HuH-7.5 (cell line): ENCODE data around the gene PARD6A.
"Not testable (repeated sequence)": the region's sequence is repeated elsewhere in the genome, so short reads cannot be mapped to it uniquely, and the experiment has no call there.

Source experiments
- DNase-seq: peaks from one replicate; pipeline ENCODE4 v3.0.0; 2011; ENCODE audit warnings: low spot score

Gene PARD6A

DNA sequence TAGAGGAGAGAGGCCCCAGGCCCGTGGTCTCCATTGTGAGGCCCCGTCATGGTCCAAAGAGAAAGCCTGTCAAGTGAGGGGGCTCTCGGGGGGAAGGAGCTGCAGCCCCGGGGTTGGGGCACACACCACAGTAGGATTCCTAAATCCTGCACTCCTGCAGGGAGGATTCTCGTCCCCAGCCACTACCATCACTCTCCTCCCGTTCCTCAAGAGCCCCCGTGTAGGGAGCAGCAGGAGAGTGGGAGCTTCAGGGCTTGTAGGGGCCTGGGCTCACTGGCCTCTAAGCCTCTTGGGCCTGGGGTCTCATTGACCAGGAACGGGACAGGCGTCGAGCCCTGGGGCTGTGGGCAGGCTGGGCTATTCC lies 6.7 kb downstream of the PARD6A start:
- no peak for DNase-seq

DNA sequence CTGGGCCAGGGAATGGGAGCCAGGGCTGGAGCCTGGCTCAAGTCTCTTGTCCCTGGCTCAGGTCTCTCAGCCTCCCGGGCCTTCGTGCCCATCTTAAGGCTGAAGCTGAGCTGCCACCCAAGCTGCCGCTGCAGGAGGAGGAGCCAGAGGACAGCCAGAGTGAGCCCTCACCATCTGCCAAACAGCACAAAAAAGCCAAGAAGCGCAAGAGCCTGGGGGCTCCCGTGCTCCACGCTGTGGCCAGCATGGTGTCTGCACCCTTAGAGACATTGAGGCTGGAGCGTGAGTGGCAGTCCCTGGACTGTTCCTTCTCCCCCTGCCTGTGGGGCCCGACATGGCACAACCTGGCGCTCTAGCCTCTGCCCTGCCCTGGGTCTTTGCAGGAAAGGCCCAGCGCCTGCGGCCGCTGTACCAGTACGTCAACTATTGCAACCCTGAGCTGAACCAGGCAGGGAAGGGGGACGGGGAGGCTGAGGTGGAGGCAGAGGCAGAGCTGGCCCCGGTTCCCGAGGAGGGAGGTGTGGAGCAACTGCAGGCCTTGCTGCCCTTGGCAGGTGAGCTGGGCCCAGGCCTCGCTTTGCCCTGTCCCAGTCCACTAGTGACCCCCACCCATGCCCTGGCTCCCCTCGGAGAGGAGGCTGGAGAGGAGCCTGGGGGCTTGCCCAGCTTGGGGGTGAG lies 7.2 kb downstream of the PARD6A start:
- peak; percentile 99 for DNase-seq

DNA sequence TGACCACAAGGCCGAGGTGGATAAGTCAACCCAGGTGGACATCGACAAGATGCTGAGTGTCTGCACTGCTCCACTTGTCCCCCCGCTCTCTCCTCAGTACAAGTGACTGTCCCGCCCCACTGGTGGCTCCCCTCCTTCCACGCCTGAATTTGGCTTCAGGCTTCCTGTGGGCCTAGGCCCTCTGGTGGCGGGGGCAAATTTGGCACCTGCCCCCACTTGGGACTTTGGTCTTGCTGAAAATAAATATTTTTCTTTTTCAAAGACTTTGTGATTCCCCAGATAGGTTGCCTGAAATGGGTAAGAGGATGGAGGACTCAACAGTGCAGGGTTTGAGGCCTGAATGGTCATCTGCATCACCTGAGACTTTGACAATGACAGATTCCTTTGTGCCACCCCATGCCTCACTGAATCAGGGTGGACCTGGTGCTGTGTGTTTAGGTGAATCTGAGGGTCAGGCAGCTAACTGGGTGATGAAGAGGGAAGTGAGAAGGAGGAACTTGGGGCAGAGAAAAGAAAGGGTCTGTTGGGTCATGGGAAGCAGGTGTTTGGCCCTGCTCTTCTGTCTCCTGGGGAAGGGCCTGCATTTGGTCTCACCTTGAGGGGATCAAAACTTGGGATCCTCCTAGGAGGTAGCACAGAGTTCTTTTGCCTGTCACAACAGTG lies 7.9 kb downstream of the PARD6A start:
- DNase-seq: peak; percentile 24

DNA sequence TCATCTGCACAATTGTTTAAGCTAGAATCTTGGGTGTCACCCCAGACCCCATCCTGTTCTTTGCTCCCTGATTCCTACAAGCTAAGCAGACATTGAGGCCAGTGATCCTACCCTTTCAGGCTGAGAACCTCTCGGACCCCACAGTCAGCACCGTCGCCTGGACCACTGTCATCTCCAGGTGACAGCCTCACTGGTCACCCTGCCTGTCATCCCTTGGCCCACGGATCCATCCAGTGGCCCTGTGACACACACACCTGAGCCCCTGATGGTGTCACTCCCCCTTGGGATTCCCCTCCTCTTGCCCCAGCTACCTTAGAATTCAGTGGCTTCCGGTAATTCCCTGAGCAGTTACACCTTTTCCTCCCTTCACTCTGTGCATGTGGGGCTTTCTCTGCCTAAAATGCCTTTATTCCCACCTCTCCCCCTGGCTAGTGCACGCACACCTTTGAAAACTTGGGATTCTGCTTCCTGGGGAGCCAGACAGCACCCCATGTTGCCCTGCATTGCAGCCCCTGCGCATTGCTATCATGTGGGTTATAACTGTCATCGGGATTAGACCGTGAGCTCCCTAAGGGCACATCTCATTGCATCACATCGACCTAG lies 8.8 kb downstream of the PARD6A start:
- no peak for DNase-seq

DNA sequence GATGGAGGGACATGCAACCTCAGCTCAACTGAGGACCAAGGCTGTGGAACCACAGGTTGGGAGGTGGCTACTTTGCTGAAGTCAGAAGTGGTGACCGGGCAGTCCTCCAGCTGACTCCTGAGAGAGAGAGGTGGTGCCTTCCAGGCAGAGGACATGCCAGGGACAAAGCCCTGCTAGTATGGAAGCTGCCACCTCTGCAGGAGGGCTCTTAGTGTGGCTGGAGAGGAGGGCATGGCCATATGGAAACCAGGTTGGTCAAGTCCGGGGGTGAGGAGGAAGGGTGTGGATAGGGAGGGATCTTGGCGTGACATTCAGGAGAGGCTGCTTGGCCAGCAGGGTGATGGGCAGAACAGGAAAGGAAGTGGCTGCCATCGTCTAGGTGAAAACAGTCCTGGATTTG lies 11.5 kb downstream of the PARD6A start:
- no peak for DNase-seq

DNA sequence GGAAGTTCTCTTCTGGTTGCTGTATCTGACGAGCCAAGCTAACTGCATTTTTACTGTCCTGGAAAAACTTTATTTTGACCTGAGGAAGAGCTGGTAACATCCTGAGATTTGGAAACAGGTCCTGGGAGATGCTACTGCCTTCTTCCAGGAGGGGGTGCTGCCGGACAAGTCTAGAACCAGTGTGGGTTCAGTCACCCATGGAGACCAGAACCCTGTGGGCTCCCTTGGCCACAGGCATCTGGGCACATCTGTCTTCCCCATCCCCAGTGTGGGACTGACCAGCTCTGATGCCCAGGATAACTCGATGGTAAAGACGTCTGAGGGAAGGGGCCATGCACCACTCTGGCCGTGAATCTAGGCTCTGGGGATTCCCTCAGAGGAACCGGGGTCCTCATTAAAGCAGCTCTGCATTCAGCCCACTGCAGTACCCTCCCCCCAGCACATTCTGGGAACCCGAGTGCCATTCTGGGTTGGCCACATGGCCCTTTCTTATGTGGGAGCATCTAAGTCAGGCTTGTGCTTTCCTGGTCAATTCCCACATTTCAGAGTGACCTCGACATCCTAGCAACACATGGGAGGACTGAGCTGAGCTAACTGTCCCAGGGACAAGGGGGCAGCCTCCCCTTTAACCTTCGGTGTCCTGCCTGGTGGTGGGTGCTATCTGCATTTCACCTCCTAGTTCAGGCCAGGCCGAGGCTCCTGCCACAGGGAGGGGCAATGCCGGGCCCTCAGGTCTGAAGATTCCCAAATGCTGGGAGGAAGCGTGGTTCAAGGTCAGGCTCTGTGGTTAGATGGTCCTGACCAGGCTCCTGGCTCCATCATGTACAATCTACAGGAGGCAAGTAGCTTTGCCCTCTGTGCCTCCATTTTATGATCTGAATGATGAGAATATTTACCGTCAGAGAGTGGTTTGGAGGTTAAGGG lies 12.2 kb downstream of the PARD6A start:
- peak; percentile 83 for DNase-seq

DNA sequence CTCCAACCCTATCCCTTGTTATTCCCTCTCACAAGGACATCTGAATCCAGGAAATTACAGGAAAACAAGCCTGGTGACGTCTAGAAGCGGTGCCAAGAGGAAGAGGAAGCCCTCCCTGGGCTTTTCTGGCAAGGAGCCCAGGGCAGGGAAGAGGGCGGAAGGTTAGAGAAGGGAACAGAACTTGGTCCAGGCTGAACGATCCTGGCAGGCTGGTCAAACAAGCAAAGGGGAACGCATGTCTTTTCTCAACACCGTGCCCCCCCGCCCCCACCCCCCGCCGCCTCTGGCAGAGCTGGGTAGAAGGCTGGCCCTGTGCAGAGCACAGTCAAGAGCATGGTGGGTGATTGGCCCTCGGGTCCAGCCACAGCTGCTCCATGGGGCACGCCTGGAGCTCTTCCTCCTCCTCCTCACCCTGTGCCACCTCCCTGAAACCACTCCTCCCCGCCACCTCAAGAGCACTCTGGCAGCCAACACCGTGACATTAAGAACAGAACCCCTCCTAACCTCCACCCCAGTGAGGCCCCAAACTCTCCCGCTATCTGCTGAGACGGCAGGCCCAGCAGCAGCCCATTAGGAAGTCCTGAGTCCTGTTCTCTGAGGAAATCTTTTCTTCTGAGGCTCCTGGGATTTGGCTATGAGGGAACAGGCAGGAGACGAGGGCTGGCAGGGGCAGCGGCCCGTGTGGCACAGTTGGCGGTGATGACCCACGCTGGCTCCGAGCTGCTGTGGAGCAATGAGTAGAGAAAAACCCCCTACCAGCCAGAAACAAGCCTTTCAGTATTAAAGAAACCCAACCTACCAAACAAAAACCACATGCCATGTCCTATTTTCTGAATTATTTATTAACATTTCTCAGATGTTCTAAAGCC lies 13.2 kb downstream of the PARD6A start:
- no peak for DNase-seq

DNA sequence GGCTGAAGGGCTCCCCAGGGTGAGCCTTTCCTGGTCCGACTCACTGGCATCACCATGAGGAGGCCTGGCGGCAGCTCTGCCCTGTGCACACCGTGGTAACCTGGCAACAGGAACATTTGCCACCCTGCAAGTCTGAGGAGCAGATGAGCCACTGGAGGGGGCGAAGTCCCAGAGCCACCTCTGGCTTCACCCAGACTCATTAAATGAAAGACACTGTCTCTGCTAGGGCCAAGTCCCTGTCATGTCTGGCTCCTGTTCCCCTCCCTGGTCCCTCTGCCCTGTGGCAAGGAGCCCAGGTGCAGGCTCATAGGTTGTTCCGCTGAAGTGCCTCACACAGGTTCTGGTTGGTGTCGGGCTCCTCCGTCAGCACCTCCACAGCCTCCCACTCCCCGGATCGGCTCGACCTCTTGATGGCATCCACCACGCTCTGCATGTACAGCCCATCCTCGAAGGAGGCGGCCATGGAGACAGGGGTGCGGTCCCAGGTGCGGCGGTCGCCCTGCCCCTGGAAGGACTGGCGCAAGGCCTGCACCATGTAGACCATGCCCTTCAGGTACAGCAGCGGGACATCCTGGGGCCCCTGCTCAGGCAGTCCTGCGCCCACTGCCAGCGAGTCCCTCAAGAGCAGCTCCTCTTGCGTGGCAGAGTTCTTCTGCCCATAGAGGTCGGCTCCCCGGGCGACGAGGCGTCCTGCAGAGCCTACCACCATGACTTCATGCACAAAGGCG lies 14.3 kb downstream of the PARD6A start:
- DNase-seq: no peak

DNA sequence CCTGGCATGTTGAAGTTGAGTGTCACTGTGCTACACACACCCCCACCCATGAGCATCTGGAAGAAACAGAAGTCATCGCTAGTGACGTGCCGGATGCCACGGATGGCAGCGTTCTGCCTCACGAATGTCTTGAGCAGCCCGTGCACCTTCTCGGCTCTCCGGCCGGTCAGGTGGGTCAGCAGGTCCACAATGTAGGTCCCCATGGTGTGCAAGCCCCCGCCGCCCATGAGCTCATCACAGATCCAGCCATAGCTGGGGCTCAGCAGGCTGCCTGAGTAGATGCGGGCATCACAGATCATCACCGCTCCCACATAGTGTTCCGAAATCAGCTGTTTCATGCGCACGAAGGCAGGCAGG lies 14.8 kb downstream of the PARD6A start:
- DNase-seq: no peak

DNA sequence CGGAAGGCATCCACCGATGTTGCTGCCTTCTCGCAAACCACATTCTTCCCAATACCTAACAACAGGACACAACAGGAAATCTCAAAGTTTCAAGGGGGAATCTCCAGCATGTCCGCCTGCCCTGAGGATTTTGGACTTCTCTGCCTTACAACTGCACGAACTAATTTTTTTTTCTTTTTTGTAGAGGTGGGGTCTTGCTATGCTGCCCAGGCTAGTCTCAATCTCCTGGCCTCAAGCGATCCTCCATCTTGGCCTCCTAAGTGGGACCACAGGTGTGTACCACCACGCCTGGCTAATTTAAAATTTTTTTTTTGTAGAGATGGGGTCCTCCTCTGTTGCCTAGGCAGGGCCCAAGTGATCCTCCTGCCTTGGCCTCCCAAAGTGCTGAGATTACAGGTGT lies 15.2 kb downstream of the PARD6A start:
- DNase-seq: no peak

DNA sequence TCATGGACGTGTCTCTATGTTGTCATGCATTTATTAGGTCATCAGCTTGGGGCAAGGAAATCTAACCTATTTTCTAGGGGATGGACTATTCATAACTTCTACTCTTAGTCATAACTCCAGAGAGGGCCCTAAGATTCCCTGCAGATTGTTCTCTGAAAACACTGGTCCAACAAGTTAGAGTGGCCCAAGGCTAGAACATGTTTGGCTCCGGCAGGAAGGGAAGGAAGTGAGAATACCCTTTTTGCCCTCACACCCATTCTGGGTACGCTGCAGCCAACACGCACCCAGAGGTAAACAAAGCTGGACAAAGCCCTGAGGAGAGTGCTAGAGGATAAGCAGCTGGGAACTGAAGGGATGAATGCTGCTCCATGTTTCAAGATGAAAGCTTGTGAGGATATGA lies 15.8 kb downstream of the PARD6A start:
- no peak for DNase-seq

DNA sequence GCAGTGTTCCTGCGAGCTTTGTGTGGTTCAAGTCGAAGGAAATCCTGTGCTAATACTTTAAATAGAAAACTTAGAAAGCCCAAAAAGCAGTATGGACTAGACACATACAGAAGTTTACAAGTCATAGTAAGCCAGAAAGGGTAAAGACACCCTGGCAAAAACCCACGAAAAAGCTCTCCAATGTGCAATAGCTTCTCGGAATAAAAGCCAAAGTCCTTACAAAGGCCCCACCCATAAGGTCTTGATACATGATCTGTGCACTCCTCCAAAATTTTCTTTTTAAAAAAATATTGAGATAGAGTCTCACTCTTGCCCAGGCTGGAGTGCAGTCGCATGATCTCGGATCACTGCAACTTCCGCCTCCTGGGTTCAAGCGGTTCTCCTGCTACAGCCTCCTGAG lies 16.2 kb downstream of the PARD6A start:
- DNase-seq: no peak

DNA sequence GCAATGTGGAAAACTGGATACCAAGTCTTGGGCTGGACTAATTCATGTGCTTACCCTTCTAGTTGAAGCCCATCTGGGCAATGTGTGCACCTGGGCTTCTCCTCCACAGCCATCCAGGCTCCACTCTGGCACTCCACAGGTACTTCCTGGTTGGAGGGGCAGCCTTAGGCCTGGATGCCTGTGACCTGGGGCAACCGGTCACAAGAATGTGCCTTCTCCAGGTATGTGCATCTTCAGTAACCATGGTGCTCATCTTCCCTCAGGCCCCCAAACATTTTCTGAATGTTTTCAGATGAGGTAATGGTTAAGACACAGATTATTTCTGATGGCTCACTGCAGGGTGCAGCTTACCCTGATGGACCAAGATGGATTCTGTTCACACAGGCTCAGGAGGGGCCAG lies 17.0 kb downstream of the PARD6A start:
- no peak for DNase-seq

DNA sequence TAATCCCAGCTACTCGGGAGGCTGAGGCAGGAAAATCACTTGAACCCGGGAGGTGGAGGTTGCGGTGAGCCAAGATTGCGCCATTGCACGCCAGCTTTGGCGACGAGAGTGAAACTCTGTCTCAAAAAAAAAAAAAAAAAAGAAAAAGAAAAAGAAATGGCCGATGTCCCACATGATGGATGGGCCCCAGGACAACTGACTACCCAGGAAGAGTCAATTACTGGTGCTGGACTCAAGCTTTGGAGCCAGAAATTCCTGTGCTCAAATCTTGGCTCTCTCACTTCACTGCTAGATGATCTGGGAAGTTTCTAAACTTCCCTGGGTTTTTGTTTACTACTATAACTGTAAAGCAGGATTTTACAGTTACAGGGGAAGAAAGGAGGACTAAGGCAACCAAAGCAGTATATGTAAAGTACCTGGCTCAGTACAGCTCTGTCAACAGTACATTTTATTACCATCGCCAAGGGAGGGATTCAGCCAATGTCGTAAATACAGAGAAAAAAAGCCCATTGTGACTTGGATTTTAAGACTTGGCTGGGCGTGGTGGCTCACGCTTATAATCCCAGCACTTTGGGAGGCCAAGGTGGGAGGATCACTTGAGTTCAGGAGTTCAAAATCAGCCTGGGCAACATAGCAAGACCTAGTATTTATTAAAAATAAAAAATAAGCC lies 17.7 kb downstream of the PARD6A start:
- no peak for DNase-seq

DNA sequence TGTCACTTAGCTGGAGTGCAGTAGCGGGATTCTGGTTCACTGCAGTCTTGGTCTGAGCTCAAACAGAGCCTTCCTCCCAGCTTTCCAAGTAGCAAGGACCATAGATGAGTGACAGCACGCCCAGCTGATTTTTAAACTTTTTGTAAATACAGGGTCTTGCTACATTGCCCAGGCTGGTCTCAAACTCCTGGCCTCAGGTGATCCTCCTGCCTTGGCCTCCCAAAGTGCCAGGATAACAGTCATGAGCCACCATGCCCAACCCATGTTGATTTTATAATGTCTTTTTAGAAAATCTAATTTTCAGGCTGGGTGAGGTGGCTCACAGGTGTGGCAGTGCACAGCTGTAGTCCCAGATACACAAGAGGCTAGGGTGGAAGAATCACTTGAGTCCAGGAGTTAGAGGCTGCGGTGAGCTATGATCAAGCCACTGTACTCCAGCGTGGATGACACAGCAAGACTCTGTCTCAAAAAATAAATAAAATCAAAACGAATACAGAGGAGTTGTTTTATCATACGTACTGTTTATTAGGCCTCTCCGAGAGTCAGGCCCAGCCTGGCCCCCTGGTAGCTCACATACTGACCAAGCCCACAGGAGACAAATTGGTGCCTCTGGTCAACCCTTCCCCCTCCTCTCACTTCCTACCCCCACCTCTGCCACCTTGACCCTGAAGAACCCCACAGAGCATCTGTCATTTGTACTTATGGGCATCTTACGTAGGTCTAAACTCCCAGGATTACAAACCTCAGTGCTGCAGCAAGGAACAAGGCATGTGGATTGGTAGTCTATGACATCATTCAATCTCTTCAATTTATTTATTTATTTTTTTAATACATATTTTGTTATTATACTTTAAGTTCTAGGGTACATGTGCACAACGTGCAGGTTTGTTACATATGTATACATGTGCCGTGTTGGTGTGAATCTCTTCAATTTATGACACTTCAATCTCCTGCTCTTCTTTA lies 19.5 kb downstream of the PARD6A start:
- DNase-seq: no peak

DNA sequence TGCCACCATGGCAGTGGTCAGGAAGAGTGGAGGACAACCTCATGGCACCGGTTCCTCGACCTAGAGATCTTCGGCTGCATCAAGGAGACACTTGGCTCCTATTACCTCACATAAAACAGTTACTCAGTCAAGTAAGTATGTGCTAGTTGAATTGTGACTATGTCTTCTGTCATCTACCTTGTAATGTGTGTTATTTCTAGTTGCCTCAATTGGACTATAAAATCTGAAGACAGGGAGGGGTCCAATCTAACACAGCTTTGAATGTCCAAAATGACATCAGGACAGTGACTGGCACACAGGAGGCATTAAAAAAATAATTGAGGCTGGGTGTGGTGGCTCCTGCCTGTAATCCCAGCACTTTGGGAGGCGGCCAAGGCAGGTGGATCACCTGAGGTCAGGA lies 23.0 kb downstream of the PARD6A start:
- no peak for DNase-seq

DNA sequence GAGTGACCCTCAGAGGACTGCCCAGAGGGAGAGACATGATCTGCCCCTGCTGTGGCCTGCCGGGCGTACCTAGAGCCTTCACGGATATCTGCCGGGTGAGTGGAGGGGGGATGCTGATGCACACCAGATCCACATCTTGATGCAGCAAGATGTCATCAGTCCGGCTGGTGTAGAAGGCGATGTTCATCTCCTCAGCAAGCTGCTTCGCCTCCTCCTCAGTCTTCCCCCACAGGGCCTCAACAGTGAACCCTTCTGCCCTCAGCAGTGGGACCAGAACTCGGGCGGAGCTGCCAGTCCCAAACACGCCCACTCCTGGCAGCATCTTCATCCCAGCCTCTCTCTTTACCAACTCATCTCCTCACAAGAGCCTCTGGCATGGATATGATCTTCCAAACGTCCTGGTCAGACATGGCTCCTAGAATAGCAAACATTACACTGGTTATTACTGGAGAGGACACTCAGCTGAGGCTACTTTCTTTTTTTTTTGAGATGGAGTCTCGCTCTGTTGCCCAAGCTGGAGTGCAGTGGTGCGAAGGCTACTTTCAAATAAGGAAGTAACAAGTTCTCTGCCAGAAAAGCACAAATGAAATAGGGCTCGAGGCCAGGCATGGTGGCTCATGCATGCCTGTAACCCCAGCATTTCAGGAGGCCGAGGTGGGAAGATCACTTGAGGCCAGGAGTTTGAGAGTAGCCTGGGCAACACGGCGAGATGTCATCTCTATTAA lies 24.8 kb downstream of the PARD6A start:
- DNase-seq: no peak

DNA sequence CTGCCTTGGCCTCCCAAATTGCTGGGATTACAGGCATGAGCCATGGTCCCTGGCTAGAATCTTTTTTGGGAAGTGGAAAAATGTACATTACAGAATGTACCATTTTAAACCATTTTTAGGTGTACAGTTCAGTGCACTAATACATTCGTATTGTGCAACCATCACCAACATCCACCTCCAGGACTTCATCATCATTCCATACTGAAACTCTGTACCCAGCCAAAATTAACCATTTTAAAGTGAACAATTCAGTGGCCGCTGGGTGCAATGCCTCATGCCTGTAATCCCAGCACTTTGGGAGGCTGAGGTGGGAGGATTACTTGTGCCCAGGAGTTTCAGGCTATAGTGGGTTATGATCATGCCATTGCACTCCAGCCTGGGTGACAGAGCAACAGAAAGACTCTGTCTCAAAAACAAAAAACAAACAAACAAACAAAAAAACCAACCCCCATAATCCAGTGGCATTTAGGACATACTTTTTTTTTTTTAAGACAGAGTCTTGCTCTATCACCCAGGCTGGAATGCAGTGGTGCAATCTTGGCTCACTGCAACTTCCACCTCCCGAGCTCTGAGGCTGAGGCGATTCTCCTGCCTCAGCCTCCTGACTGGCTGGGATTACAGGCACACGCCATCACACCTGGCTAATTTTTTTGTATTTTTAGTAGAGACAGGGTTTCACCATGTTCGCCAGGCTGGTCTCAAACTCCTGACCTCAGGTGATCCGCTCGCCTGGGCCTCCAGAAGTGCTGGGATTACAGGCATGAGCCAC lies 32.9 kb downstream of the PARD6A start:
- DNase-seq: not testable (repeated sequence)
